Measurements from ENCODE around the gene UBE2D2. TPM values are rescaled to one million over a fixed set of nuclear protein-coding genes. Genes with fewer than 3 reads are reported as not detected.

The UBE2D2 gene
- total and polyA plus RNA-seq, 2 experiments from 2014 or later, result 120 to 172 TPM

DNA sequence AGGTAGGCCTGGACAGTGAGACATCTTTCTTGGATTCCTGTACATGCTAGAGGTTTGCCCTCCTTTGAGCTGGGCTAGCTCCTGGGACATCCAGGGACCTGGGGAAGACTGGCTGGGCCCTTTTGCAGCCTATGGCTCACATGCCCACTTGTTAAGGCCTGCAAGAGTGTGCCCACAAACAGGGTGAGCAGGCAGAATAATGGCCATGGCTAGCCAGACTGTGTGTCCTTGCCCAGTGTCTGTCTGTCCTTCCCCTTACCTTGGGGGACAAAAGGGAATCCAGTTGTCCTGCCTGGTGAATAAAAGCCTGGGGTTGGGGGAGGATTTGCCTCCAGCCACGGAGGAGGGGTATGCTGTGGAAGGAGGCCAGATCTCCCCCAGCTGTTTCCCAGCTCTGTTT, 74.1 kb downstream of the UBE2D2 start:
- Histone ChIP-seq H2AFZ (no peak overlapping the region), H3K9me2 (ENCODE audit: insufficient read depth) (no peaks in the 10 kb centered on the region), H3K36me3 (ENCODE audit: insufficient read depth) (no peaks in the 10 kb centered on the region), H4K20me1 (replicated peaks; ENCODE audit: insufficient read depth) (peaks cover 6% of the 10 kb centered on the region), H3K4me2 (no peak overlapping the region), H3K27me3 (ENCODE audit: insufficient read depth) (no peaks in the 10 kb centered on the region), H3K4me3 (no peak overlapping the region), H3K4me1 (ENCODE audit: insufficient read depth) (peaks cover 55% of the 10 kb centered on the region), H3F3A (replicated peaks; ENCODE audit: low read depth) (peaks cover 62% of the 10 kb centered on the region), H3K27ac (ENCODE audit: low read depth) (no peak overlapping the region), H3K79me2 (replicated peaks; ENCODE audit: insufficient read depth) (no peaks in the 10 kb centered on the region; the same call in 1 of the 2 replicates)
- Mint-ChIP-seq H3K4me1 (peaks cover 53% of the 10 kb centered on the region), H3K27ac (no peak overlapping the region), H3K9me3 (no peaks in the 10 kb centered on the region), H3K36me3 (ENCODE audit: low read depth) (no peaks in the 10 kb centered on the region; the same call in 2 of the 3 replicates), H3K4me3 (no peak overlapping the region), H3K27me3 (ENCODE audit: insufficient read depth, low read depth, poor library complexity) (peaks cover 44% of the 10 kb centered on the region)
- no peak for DNase-seq (ENCODE audit: low spot score)
- ATAC-seq, result no peak
- TF ChIP-seq EZH2 (IDR thresholded peaks at IDR 0.05; ENCODE audit: low read depth, unreplicated experiment) (no peak), STAT1 (IDR thresholded peaks at IDR 0.05; ENCODE audit: unreplicated experiment) (no peak)
- TF ChIP-seq, protein P1, sequence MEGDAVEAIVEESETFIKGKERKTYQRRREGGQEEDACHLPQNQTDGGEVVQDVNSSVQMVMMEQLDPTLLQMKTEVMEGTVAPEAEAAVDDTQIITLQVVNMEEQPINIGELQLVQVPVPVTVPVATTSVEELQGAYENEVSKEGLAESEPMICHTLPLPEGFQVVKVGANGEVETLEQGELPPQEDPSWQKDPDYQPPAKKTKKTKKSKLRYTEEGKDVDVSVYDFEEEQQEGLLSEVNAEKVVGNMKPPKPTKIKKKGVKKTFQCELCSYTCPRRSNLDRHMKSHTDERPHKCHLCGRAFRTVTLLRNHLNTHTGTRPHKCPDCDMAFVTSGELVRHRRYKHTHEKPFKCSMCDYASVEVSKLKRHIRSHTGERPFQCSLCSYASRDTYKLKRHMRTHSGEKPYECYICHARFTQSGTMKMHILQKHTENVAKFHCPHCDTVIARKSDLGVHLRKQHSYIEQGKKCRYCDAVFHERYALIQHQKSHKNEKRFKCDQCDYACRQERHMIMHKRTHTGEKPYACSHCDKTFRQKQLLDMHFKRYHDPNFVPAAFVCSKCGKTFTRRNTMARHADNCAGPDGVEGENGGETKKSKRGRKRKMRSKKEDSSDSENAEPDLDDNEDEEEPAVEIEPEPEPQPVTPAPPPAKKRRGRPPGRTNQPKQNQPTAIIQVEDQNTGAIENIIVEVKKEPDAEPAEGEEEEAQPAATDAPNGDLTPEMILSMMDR (conservative IDR thresholded peaks at IDR 0.05; ENCODE audit: low read depth in 2 of 2), result no peak
- TF ChIP-seq, protein P2, sequence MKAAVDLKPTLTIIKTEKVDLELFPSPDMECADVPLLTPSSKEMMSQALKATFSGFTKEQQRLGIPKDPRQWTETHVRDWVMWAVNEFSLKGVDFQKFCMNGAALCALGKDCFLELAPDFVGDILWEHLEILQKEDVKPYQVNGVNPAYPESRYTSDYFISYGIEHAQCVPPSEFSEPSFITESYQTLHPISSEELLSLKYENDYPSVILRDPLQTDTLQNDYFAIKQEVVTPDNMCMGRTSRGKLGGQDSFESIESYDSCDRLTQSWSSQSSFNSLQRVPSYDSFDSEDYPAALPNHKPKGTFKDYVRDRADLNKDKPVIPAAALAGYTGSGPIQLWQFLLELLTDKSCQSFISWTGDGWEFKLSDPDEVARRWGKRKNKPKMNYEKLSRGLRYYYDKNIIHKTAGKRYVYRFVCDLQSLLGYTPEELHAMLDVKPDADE (IDR thresholded peaks at IDR 0.05), result no peak

DNA sequence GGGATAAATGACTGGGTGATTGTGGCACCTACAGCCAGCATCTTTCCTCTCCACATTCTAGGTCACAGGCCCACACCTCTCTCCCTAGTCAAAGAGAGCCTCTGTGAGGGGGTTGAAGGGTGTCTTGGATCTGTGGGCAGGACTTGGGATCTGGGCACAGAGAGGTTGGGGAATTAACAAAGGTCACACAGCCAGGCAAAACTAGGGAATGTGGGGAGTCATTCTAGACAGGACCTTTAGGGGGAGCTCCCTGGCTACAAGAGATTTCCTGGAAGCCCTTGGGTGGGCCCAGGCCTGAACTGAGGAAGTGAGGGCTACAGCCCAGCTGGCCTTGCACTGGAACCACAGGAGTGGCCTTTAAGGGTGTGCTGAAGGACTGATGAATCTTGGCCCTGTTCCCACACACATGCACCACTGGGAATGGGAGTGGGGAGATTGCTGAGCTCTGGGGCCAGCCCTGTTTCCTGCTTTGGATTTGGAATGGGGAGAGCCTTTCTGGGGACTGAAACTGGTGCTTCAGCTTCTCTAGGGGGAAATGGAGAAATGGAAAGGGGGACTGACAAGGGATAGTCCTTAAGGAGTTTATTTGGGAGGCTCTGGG, 74.6 kb downstream of the UBE2D2 start:
- peak; percentile 12 for ATAC-seq
- H3K36me3 Mint-ChIP-seq (ENCODE audit: low read depth), result no peaks in the 10 kb centered on the region
- H3K4me3 ChIP-seq, result no peak overlapping the region

More for the DNA sequence above, 74.6 kb downstream of the UBE2D2 start:
- Histone ChIP-seq H3K79me2 (replicated peaks; ENCODE audit: insufficient read depth) (no peaks in the 10 kb centered on the region; the same call in 1 of the 2 replicates), H3K4me2 (peak overlapping the region; percentile 96), H2AFZ (no peak overlapping the region), H3K4me1 (ENCODE audit: insufficient read depth) (peaks cover 60% of the 10 kb centered on the region), H3F3A (replicated peaks; ENCODE audit: low read depth) (peaks cover 61% of the 10 kb centered on the region), H3K36me3 (ENCODE audit: insufficient read depth) (no peaks in the 10 kb centered on the region), H3K27me3 (ENCODE audit: insufficient read depth) (no peaks in the 10 kb centered on the region), H3K27ac (ENCODE audit: low read depth) (no peak overlapping the region), H3K9me2 (ENCODE audit: insufficient read depth) (no peaks in the 10 kb centered on the region), H4K20me1 (replicated peaks; ENCODE audit: insufficient read depth) (peaks cover 6% of the 10 kb centered on the region)
- Mint-ChIP-seq H3K27ac (peak overlapping the region; percentile 81), H3K4me3 (peak overlapping the region; percentile 33; the same call in 2 of the 3 replicates), H3K27me3 (ENCODE audit: insufficient read depth, low read depth, poor library complexity) (peaks cover 44% of the 10 kb centered on the region), H3K9me3 (no peaks in the 10 kb centered on the region), H3K4me1 (peaks cover 58% of the 10 kb centered on the region)
- no peak for TF ChIP-seq EZH2 (IDR thresholded peaks at IDR 0.05; ENCODE audit: low read depth, unreplicated experiment)
- TF ChIP-seq, protein P1 (conservative IDR thresholded peaks at IDR 0.05; ENCODE audit: low read depth in 2 of 2), result peak; percentile 70 to 89
- peak; percentile 87 for DNase-seq (ENCODE audit: low spot score)
